CD4-positive, alpha-beta T cell (primary cell): ENCODE results near the gene RHOC. TPM values are rescaled to one million over a fixed set of nuclear protein-coding genes. Genes with fewer than 3 reads are reported as not detected.
A peak's percentile ranks its signal among the peaks of the same experiment; 100 is the strongest.

ENCODE experiments used
- ATAC-seq: fragments of 200-7000 bp; cut with Tn5 transposase; one replicate; pipeline ENCODE4 v1.10.0; 2022; ENCODE audit warnings: mild to moderate bottlenecking; ENCODE audit not compliant: poor library complexity
- CTCF ChIA-PET: fragments of 350-600 bp; sonication (Branson Sonifier 250); formaldehyde crosslinking; loops from one replicate; lab custom pipeline; 2021; ENCODE audit warnings: antibody characterized with exemption, inconsistent platforms; lab: Charles Lee
- POLR2A ChIA-PET: fragments of 350-600 bp; sonication (Branson Sonifier 250); formaldehyde crosslinking; loops from one replicate; lab custom pipeline; 2021; ENCODE audit warnings: antibody characterized with exemption, inconsistent platforms; lab: Charles Lee
- DNase-seq, 14 experiments: peaks; one replicate each; pipeline ENCODE4 v3.0.0-alpha.2; 2013 to 2020; ENCODE audit warnings: mixed read lengths in 2 of 14
- H3K27ac ChIP-seq, 2 donors: one replicate each; pipeline versions ENCODE4 v1.5.1 to v1.7.0; 2013; ENCODE audit warnings: low read length in 2 of 2, low read depth in 1 of 2, mild to moderate bottlenecking in 1 of 2
- H3K27me3 ChIP-seq, 2 experiments: 1 replicate in 1 of 2; 2 replicates in 1 of 2; pipeline versions ENCODE4 v1.6.1 to v1.7.0; 2013; ENCODE audit warnings: low read length in 2 of 2, control low read depth in 1 of 2, mild to moderate bottlenecking in 1 of 2, moderate library complexity in 1 of 2; ENCODE audit not compliant: insufficient read depth in 2 of 2, control insufficient read depth in 1 of 2
- H3K36me3 ChIP-seq: one replicate; pipeline ENCODE4 v1.6.1; 2013; ENCODE audit warnings: low read length, control low read depth; ENCODE audit not compliant: insufficient read depth
- H3K4me1 ChIP-seq: one replicate; pipeline ENCODE4 v1.6.1; 2013; ENCODE audit warnings: low read length, control low read depth; ENCODE audit not compliant: insufficient read depth
- H3K4me3 ChIP-seq: one replicate; pipeline ENCODE4 v1.5.1; 2013; ENCODE audit warnings: mild to moderate bottlenecking, low read length, moderate library complexity
- H3K9me3 ChIP-seq, 2 experiments: 1 replicate in 1 of 2; 2 replicates in 1 of 2; pipeline versions ENCODE4 v1.6.1 to v1.7.0; 2013; ENCODE audit warnings: low read length in 2 of 2, mild to moderate bottlenecking in 2 of 2, control low read depth in 1 of 2, moderate library complexity in 1 of 2; ENCODE audit not compliant: control insufficient read depth in 1 of 2, insufficient read depth in 1 of 2
- H3K27ac Mint-ChIP-seq: one replicate; pipeline ENCODE4 v1.8.0; 2020; ENCODE audit warnings: mixed read lengths
- H3K27me3 Mint-ChIP-seq: one replicate; pipeline ENCODE4 v1.8.0; 2021; ENCODE audit warnings: mixed read lengths
- H3K36me3 Mint-ChIP-seq: one replicate; pipeline ENCODE4 v1.8.0; 2021; ENCODE audit warnings: low read depth, mixed read lengths
- H3K4me1 Mint-ChIP-seq: one replicate; pipeline ENCODE4 v1.8.0; 2021; ENCODE audit warnings: low read depth, mixed read lengths
- H3K4me3 Mint-ChIP-seq: one replicate; pipeline ENCODE4 v1.8.0; 2020; ENCODE audit warnings: mild to moderate bottlenecking, mixed read lengths
- H3K9me3 Mint-ChIP-seq: one replicate; pipeline ENCODE4 v1.8.0; 2020; ENCODE audit warnings: mixed read lengths
- intact Hi-C, 2 experiments: fragments of 100-400 bp; cut with DNase I in 1 of 2; cut with micrococcal nuclease in 1 of 2; formaldehyde crosslinking; loops; one replicate each; pipeline versions ENCODE4 v1.15.1 to v1.9.0; 2023 to 2025; cut with DNase I, micrococcal nuclease
- total RNA-seq, 174 experiments: library from RNA in 2 of 174; stranded (reverse) in 2 of 174; gene quantifications; one replicate each; pipeline ENCODE4 v1.2.3 and lab custom pipeline; 2021 to 2026
- TF ChIP-seq, protein P1 (sequence below): fragments of 200-600 bp; IDR thresholded peaks from one replicate; pipeline ENCODE4 v1.8.0; 2022; ENCODE audit warnings: antibody characterized with exemption, mild to moderate bottlenecking

The RHOC gene
- total RNA-seq, 2 experiments from 2014 or later, result 11.9 to 12.7 TPM

DNA sequence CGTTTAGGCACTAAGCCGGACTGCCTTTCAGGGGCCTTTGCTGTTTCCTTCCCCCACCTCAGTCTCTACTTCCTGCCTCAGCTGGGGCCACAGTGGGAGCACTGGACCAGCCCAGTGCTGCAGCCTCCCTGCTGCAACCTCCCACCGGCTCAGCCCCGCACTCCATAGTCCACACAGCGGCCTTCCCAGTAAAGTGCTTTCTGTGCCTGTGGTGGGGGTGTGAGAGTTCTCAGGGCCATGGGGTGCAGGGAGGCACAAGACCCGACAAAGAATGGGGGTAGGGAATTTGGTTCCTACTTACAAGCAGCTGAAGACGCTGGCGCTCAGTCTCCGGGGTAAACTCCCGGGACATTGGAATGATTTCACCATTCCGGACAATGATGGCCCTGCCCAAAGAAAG is 4.7 kb upstream of the RHOC start:
- intact Hi-C loops, result loop anchor here in 1 of 2 experiments (10.0 kb wide), 1 partner anchor 1103 kb away; the partner anchor contains the start of gene RSBN1
- Mint-ChIP-seq H3K27me3 (peaks cover 17% of the 10 kb centered on the region), H3K9me3 (no peaks in the 10 kb centered on the region), H3K27ac (no peak overlapping the region), H3K36me3 (no peaks in the 10 kb centered on the region), H3K4me1 (peaks cover 30% of the 10 kb centered on the region), H3K4me3 (no peak overlapping the region)
- TF ChIP-seq, protein P1, sequence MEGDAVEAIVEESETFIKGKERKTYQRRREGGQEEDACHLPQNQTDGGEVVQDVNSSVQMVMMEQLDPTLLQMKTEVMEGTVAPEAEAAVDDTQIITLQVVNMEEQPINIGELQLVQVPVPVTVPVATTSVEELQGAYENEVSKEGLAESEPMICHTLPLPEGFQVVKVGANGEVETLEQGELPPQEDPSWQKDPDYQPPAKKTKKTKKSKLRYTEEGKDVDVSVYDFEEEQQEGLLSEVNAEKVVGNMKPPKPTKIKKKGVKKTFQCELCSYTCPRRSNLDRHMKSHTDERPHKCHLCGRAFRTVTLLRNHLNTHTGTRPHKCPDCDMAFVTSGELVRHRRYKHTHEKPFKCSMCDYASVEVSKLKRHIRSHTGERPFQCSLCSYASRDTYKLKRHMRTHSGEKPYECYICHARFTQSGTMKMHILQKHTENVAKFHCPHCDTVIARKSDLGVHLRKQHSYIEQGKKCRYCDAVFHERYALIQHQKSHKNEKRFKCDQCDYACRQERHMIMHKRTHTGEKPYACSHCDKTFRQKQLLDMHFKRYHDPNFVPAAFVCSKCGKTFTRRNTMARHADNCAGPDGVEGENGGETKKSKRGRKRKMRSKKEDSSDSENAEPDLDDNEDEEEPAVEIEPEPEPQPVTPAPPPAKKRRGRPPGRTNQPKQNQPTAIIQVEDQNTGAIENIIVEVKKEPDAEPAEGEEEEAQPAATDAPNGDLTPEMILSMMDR, result no peak
- DNase-seq, result peak in 1 of 14 experiments; percentile 9
- H3K27me3 ChIP-seq, result peaks cover 8 to 10% of the 10 kb centered on the region in 2 experiments
- peaks cover 0 to 5% of the 10 kb centered on the region in 2 experiments for H3K9me3 ChIP-seq
- no peaks in the 10 kb centered on the region for H3K36me3 ChIP-seq
- no peak overlapping the region for H3K27ac ChIP-seq
- ChIA-PET POLR2A (interaction anchor here (0.9 to 1.6 kb wide), 4 partner anchors 8 to 361 kb away, joined by 3 to 4 read pairs (median 3); partner anchors contain the start of gene MOV10), CTCF (no interaction called here)
- ATAC-seq, result no peak
- no peak overlapping the region for H3K4me3 ChIP-seq
- H3K4me1 ChIP-seq, result peaks cover 36% of the 10 kb centered on the region

DNA sequence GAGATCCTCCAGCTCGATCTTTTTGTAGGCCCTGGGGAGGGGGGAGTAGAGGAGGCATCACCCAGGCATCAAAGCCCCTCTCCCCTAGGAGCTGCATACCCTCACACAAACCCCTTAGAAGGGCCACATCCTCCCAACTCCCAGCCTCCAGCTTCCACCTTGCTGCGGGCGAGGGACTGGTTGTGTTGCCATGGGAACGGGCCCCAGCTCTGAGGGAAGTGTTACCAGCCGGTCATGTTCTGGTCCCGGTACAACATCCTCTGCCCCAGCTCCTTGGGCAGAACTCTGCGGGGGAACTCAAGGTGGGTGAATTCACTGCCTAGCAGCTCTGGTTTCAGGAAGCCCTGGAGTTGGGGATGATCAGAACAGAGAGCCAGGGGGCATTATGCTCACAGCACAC is 4.1 kb upstream of the RHOC start:
- Histone ChIP-seq H3K4me1 (peaks cover 36% of the 10 kb centered on the region), H3K27me3 (peaks cover 8 to 10% of the 10 kb centered on the region in 2 experiments), H3K4me3 (no peak overlapping the region), H3K27ac (no peak overlapping the region), H3K36me3 (no peaks in the 10 kb centered on the region), H3K9me3 (peaks cover 0 to 5% of the 10 kb centered on the region in 2 experiments)
- H3K27ac Mint-ChIP-seq, result no peak overlapping the region
- DNase-seq (peak in 1 of 14 experiments; percentile 23), ATAC-seq (no peak)
- ChIA-PET POLR2A (interaction anchor here (0.9 to 1.2 kb wide), 3 partner anchors 9 to 361 kb away, joined by 3 to 4 read pairs (median 3); partner anchors contain the start of gene MOV10), CTCF (no interaction called here)
- no peak overlapping the region for H3K4me3 Mint-ChIP-seq
- H3K27me3 Mint-ChIP-seq, result peaks cover 17% of the 10 kb centered on the region
- H3K4me1 Mint-ChIP-seq, result peaks cover 29% of the 10 kb centered on the region
- TF ChIP-seq, protein P1, result no peak
- H3K9me3 Mint-ChIP-seq, result no peaks in the 10 kb centered on the region
- no peaks in the 10 kb centered on the region for H3K36me3 Mint-ChIP-seq
- intact Hi-C loops, result loop anchor here in 1 of 2 experiments (10.0 kb wide), 1 partner anchor 1104 kb away; the partner anchor contains the start of gene RSBN1

DNA sequence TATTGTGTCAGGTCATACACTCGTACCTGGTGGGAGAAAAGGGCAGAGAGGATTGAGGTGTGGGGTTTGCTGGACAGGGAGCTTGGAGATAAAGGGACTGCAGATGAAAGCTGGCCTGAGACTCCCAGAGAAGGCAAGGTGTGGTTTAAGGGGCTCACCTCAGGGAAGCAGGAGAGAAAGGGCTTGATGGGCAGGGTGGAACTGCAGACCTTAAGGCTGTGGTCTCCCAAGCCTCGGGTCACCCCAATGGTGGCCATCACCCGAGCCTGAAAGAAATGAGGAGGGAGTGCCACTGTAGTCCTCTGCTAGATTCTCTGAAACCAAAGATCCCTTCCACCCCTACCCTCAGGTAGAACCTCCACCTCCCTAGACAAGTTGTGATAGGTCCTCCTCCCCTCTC is 3.7 kb upstream of the RHOC start:
- H3K4me1 Mint-ChIP-seq, result peaks cover 29% of the 10 kb centered on the region

More for the DNA sequence above, 3.7 kb upstream of the RHOC start:
- TF ChIP-seq, protein P1, result no peak
- Histone ChIP-seq H3K27me3 (peaks cover 8 to 10% of the 10 kb centered on the region in 2 experiments), H3K27ac (no peak overlapping the region), H3K9me3 (peaks cover 0 to 5% of the 10 kb centered on the region in 2 experiments), H3K4me3 (no peak overlapping the region), H3K36me3 (no peaks in the 10 kb centered on the region), H3K4me1 (peaks cover 36% of the 10 kb centered on the region)
- Mint-ChIP-seq H3K4me3 (no peak overlapping the region), H3K27ac (no peak overlapping the region), H3K36me3 (no peaks in the 10 kb centered on the region), H3K27me3 (peaks cover 17% of the 10 kb centered on the region), H3K9me3 (no peaks in the 10 kb centered on the region)
- ATAC-seq (no peak), DNase-seq (no peak)
- ChIA-PET POLR2A (interaction anchor here (0.9 kb wide), 1 partner anchor 8 kb away, joined by 4 read pairs; no protein-coding TSS in a partner anchor), CTCF (no interaction called here)
- intact Hi-C loops, result loop anchor here in 1 of 2 experiments (10.0 kb wide), 1 partner anchor 1104 kb away; the partner anchor contains the start of gene RSBN1
